Tibial nerve (tissue), 4 donors: ENCODE results near the gene HINT2. TPM values are rescaled to one million over a fixed set of nuclear protein-coding genes. Genes with fewer than 3 reads are reported as not detected.

Experiments
- DNase-seq, 2 donors: peaks; one replicate each; pipeline ENCODE4 v3.0.0-alpha.2; 2019; ENCODE audit warnings: low spot score in 2 of 2
- H3K27ac ChIP-seq, 4 donors: fragments of 200-600 bp; sonication (generic) in 3 of 4; one replicate each; pipeline ENCODE4 v1.5.1; 2017 to 2019; ENCODE audit warnings: mild to moderate bottlenecking in 1 of 4
- H3K27me3 ChIP-seq, 2 donors: fragments of 200-600 bp; sonication (generic) in 1 of 2; one replicate each; pipeline versions ENCODE4 v1.5.1 to v1.6.0; 2017 to 2019
- H3K36me3 ChIP-seq, 3 donors: fragments of 200-600 bp; sonication (generic); one replicate each; pipeline ENCODE4 v1.5.1; 2018 to 2019
- H3K4me1 ChIP-seq, 4 donors: fragments of 200-600 bp; sonication (generic) in 3 of 4; one replicate each; pipeline ENCODE4 v1.5.1; 2017 to 2019
- H3K4me3 ChIP-seq, 4 donors: fragments of 200-600 bp; sonication (generic) in 3 of 4; one replicate each; pipeline ENCODE4 v1.5.1; 2017 to 2019; ENCODE audit warnings: mild to moderate bottlenecking in 1 of 4, moderate library complexity in 1 of 4
- H3K9me3 ChIP-seq, 4 donors: fragments of 200-600 bp; sonication (generic) in 3 of 4; one replicate each; pipeline ENCODE4 v1.5.1; 2017 to 2019
- CTCF ChIP-seq, 5 experiments: fragments of 200-600 bp in 3 of 5; fragments of 450-650 bp in 2 of 5; sonication (generic) in 3 of 5; IDR thresholded peaks; one replicate each; pipeline ENCODE4 v1.5.1; 2016 to 2019; ENCODE audit warnings: antibody characterized with exemption in 5 of 5, mild to moderate bottlenecking in 3 of 5, moderate library complexity in 2 of 5
- EP300 ChIP-seq, 2 donors: sonication (generic); formaldehyde crosslinking; IDR thresholded peaks; one replicate each; pipeline ENCODE4 v1.6.1; 2017; ENCODE audit warnings: antibody characterized with exemption in 2 of 2, mild to moderate bottlenecking in 1 of 2
- POLR2A ChIP-seq, 2 donors: fragments of 450-650 bp; IDR thresholded peaks; one replicate each; pipeline ENCODE4 v1.6.1; 2017; ENCODE audit warnings: antibody characterized with exemption in 2 of 2, mild to moderate bottlenecking in 2 of 2, moderate library complexity in 2 of 2
- WGBS, 2 donors: methylation state at CpG; one replicate each; pipeline ENCODE4 v1.1.5; 2018; 5-methylcytosine and 5-hydroxymethylcytosine counted together
- total RNA-seq, 4 donors: library from RNA; depleted of rRNA; stranded (reverse); fragments of >200 nt; gene quantifications; one replicate each; pipeline ENCODE4 v1.1.0, GENCODE V29; 2016

The HINT2 gene
- total RNA-seq, 4 donors from 2014 or later, result 21.0 to 74.3 (median 35.9) TPM

DNA sequence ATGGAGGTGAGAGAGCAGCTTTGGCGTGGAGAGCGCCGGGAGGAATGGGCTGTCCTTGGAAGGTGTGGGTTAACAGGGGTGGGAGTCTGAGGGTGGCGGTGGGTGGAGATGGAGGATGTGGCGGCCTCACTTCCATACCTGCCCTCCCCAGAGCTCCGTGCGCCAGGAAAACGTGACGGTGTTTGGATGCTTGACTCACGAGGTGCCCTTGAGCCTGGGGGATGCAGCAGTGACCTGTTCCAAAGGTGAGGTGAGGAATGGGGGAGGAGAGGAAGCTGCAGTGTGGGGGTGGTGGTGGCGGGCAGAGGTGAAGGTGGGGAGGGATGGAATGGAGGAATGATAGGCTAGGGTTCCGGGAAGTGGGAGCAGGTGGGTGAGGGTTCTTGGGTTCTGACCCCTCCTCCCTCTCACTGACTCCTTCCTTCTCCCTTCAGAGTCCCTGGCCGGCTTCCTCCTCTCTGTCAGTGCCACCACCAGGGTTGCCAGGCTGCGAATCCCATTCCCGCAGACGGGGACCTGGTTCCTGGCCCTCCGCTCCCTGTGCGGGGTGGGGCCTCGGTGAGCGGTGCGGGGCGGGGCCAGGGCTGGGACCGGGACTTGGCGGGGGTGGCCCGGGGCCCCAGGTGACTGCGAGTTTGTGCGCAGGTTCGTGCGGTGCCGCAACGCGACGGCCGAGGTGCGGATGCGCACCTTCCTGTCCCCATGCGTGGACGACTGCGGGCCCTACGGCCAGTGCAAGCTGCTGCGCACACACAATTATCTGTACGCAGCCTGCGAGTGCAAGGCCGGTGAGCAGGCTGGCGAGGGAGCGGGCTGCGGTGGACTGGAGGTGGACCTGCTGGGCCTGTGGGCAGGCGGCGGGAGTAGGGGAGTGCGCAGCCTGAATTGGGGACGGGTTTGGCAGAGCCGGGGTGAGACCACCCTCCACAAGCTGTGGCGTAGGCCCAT lies 31.3 kb upstream of the HINT2 start:
- WGBS, 2 donors, result 66 to 73% methylated on average over 50 to 52 of the region's 53 CpGs

DNA sequence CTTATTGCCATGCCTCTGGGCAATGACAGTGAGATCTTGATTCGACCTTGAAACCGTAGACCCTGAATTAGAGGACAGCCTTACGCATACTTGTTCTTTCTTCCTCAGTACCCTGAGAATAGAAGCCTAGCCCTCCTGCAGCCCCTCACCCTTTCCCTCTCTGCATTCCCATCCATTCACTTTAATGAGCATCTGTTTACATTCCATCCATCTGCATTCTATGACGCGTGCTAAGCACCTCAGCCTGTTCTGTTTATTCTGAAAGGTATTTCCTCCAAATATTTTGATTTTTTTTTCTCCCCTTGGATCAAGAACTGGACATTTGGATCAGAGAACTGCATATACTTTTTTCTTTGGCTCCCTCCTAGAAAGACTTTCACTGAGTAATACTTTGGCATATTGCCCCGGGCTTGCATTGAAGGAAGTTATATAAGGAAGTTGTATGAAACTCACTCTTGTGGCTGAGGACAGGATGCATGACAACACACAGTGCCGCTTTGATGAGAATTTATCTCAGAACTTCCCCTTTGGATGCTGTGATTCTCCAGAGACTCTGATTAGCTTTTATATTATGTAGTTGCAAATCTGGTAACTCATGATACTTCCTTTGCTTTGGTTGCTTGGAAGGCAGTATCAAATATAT lies 29.9 kb upstream of the HINT2 start:
- Histone ChIP-seq H3K27me3 (no peaks in the 10 kb centered on the region), H3K4me1 (peaks cover 0 to 42% (median 20%) of the 10 kb centered on the region in 4 donors), H3K4me3 (no peak overlapping the region), H3K9me3 (no peaks in the 10 kb centered on the region), H3K36me3 (peaks cover 0 to 53% (median 0%) of the 10 kb centered on the region in 3 donors), H3K27ac (peak overlapping the region in 3 of 4 donors; percentile 29 to 53 (median 33))
- WGBS, 2 donors, result 29 to 33% methylated on average over 7 of the region's 7 CpGs
- no peak for TF ChIP-seq POLR2A (IDR thresholded peaks at IDR 0.05)
- TF ChIP-seq EP300 (IDR thresholded peaks at IDR 0.05), result peak in 1 of 2 donors; percentile 69
- no peak for TF ChIP-seq CTCF (IDR thresholded peaks at IDR 0.05)
- peak in 1 of 2 donors; percentile 59 for DNase-seq

More for the DNA sequence above, 31.3 kb upstream of the HINT2 start:
- Histone ChIP-seq H3K27me3 (no peaks in the 10 kb centered on the region), H3K4me3 (no peak overlapping the region), H3K9me3 (no peaks in the 10 kb centered on the region), H3K4me1 (peaks cover 0 to 46% (median 20%) of the 10 kb centered on the region in 4 donors), H3K36me3 (peaks cover 0 to 54% (median 0%) of the 10 kb centered on the region in 3 donors), H3K27ac (peak overlapping the region in 1 of 4 donors; percentile 53)
- TF ChIP-seq EP300 (IDR thresholded peaks at IDR 0.05) (no peak), POLR2A (IDR thresholded peaks at IDR 0.05) (no peak), CTCF (IDR thresholded peaks at IDR 0.05) (no peak)
- no peak for DNase-seq

DNA sequence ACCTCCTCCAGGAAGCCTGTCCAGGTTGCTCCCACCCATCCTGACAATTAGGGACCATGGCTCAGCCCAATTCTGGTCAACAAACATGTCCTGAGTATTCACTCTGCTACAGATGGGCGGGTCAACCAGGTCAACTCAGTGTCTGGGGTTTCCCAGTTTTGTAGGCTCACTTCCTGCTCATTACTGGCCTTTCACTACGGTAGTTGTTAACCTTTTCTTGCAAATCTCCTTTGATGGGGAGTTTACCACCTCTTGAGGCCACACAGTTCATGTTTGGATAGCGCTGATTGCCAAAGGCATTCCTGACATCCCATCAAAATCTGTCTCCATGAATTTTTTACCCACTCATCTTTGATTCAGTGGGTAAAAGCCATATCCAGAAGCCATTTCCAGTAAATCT lies 28.0 kb upstream of the HINT2 start:
- no peak for TF ChIP-seq POLR2A (IDR thresholded peaks at IDR 0.05)
- no peak for TF ChIP-seq EP300 (IDR thresholded peaks at IDR 0.05)
- no peak for TF ChIP-seq CTCF (IDR thresholded peaks at IDR 0.05)
- no peak for DNase-seq
- WGBS, 2 donors, result 72 to 82% methylated on average over 3 of the region's 3 CpGs
- Histone ChIP-seq H3K27me3 (no peaks in the 10 kb centered on the region), H3K4me3 (no peak overlapping the region), H3K36me3 (peaks cover 0 to 35% (median 0%) of the 10 kb centered on the region in 3 donors), H3K4me1 (peaks cover 0 to 39% (median 20%) of the 10 kb centered on the region in 4 donors), H3K27ac (no peak overlapping the region), H3K9me3 (no peaks in the 10 kb centered on the region)

DNA sequence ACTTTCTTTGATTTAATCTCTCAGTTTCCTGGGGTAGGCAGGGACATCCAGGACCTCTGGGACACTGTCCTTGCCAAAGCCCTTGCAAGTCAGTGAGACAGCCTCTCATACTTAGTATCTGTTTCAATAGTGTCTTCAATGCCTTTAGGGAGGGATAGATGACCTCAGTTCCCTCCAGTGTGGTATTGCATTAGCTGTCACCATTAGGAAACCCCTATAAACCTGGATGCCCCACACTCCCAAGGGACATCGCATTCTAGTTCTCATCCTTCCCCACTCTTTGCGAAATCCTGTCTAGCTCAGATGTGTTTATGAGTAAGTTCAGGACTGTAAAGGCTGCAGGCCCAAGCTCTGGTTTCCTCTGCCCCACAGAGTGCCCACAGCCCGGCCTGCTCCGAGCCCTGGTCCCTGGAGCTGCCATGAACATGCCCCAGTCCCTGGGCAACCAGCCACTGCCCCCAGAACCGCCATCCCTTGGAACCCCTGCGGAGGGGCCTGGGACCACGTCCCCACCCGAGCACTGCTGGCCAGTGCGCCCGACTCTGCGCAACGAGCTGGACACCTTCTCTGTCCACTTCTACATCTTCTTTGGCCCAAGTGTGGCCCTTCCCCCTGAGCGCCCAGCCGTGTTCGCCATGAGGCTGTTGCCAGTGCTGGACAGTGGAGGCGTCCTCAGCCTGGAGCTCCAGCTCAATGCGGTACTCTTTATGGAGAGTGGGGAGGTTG lies 27.3 kb upstream of the HINT2 start:
- WGBS, 2 donors, result 92 to 97% methylated on average over 16 to 17 of the region's 17 CpGs
- no peak for DNase-seq
- no peaks in the 10 kb centered on the region for H3K27me3 ChIP-seq
- no peaks in the 10 kb centered on the region for H3K9me3 ChIP-seq
- H3K36me3 ChIP-seq, result peaks cover 0 to 28% (median 0%) of the 10 kb centered on the region in 3 donors
- no peak overlapping the region for H3K4me3 ChIP-seq
- H3K4me1 ChIP-seq, result peaks cover 0 to 39% (median 20%) of the 10 kb centered on the region in 4 donors
- TF ChIP-seq EP300 (IDR thresholded peaks at IDR 0.05) (no peak), POLR2A (IDR thresholded peaks at IDR 0.05) (no peak), CTCF (IDR thresholded peaks at IDR 0.05) (no peak)
- no peak overlapping the region for H3K27ac ChIP-seq
